HuH-7 (cell line): ENCODE measurements around the gene RHBG.

Source experiments
- DNase-seq: peaks from one replicate; pipeline ENCODE4 v3.0.0; 2011; ENCODE audit warnings: low spot score

The RHBG gene

GRCh38 chr1:156386949-156387869 is 18.2 kb downstream of the RHBG start:
- DNase-seq, result no peak

GRCh38 chr1:156387870-156388173 is 18.8 kb downstream of the RHBG start:
- DNase-seq, result no peak

- DNase-seq, result peak; percentile 55
These were observed 19.4 kb downstream of the RHBG start for GRCh38 chr1:156388174-156389137.

DNA sequence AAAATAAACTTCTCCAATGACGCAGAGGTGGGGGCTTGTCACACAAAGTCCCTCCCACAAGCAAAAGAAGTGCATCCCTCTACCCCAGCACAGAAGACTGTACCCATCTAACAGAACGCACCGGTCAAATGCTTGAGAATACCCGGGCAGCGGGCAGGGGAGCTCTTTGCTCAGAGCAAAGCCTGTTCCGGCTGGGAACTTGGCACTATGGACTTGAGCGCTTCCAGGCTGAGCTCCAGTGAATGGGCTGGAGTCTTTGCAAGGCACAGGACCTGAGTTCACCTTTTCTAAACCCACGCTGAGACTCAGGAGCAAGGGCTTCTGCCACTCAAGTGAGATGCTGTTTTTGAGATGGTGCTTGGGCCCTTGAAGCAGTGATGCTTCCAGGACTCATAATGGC is 20.3 kb downstream of the RHBG start:
- DNase-seq, result no peak

GRCh38 chr1:156390469-156391365 is 21.7 kb downstream of the RHBG start:
- no peak for DNase-seq

- no peak for DNase-seq
These were observed 22.3 kb downstream of the RHBG start for GRCh38 chr1:156391366-156391677.

- DNase-seq, result no peak
These were observed 22.7 kb downstream of the RHBG start for GRCh38 chr1:156391701-156392100.

DNA sequence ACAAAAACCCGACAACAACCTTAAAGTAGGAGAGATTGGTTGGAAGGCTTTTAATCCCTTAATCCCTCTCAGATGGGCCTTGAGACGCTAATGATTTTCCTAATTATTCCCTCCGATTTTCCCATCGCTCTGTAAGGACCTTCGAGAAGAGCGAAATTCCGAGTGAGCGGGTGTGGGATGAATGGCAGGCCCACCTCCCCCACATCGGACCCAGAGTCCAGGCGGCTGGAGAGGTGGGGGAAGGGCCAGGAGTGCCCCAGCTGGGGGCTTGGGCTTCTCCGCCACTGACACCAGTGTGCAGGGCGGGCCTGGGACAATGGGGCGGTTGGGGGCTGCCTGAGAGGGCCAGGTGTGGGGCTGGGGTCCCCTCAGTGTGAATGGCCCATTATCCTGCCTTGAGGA is 23.4 kb downstream of the RHBG start:
- DNase-seq, result no peak

GRCh38 chr1:156393095-156393494 is 24.1 kb downstream of the RHBG start:
- no peak for DNase-seq

- DNase-seq, result no peak
These were observed 25.1 kb downstream of the RHBG start for GRCh38 chr1:156394082-156394481.

DNA sequence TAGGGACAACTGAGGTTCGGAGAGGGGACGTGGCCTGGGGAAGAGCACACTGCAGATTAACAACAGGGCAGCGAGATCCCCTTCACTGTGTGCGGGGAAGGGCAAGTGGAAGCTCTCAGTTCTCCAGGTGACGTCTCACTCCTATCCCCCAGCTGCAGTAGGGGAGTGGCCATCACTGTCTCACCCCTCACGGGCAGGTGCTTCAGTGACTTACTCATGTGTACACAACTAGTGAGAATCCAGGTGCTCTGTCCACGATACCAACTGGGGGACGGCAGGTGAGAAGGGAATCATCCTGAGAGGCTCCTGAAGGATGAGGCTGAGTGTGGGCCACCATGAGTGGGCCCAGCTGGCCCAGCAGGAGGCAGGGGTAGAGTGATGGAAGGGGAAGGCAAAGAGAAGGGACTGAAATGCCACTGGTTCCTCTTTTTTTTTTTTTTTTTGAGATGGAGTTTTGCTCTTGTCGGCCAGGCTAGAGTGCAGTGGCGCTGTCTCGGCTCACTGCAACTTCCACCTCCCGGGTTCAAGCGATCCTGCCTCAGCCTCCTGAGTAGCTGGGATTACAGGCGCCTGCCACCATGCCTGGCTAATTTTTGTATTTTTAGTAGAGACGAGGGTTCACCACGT is 25.9 kb downstream of the RHBG start:
- no peak for DNase-seq

DNA sequence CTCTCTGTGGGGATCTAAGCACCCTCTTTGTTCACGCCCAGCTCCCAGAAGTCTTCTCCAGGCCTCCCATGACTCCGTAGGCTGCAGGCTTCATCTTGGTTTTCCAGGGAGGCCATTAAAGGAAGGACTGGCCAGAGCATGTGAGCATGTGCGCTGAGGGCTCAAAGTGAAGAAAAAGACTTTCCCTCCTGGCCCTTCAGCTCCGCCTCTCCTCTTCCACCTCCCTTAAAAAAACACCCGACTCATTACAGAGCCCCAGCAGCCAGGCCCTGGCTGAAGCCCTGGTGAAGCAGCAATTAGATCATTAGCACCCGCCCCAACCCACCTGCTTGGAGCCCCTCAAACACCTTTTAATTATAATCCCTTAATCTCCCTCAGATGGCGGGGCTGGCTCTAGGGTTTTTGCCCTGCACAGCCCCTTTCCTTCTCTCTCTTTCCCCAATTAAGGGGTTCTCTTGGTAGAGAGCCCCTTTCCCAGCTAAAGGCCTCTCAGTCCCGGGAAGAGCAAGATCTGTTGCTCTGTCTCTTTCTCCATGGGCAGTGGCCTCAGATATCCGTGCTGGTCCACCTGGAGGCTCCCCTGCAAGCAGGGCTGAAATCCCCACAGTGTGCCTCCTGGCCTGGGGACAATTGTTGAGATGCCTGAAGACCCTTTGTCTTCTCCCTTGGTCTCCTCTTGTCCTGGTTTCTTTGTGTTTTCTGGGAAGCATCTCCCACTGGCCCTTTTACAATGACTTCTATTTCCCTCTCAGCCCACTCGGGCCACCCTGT is 30.5 kb downstream of the RHBG start:
- DNase-seq, result no peak

DNA sequence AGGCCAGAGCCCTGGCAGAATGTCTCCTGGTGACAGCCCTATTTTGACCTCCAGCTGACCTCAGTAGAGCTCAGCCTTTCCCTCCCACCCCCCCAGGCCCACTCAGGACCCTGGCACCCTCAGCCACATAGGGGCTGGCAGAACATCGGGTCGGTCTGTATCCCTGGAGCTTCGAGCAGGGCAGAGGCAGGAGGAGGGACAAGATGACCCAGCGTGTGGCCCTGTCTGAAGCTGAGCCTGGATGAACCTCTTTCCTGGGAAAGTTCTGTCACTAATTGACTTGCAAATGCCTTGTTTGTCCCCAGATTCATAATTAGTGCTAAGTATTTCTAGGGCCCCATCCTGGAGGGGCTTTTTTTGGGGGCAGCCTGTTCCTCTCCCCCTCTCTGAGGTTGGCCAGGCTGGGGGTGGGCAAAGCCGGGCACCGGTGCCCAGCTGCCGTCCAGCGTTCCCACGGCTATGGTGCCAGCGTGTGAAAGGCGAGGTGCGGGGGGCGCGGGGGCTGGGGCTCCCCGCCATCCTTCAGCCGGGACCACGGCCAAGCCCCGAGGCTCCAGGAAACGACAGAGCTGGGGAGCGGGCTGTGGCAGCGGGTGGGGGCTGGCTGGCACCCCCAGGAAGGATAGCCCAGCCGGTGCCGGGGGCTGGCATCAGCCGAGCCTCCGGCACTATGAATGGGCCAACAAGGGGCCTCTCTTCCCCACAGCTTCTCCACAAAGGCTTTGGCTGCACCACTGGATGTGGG is 31.4 kb downstream of the RHBG start:
- no peak for DNase-seq

DNA sequence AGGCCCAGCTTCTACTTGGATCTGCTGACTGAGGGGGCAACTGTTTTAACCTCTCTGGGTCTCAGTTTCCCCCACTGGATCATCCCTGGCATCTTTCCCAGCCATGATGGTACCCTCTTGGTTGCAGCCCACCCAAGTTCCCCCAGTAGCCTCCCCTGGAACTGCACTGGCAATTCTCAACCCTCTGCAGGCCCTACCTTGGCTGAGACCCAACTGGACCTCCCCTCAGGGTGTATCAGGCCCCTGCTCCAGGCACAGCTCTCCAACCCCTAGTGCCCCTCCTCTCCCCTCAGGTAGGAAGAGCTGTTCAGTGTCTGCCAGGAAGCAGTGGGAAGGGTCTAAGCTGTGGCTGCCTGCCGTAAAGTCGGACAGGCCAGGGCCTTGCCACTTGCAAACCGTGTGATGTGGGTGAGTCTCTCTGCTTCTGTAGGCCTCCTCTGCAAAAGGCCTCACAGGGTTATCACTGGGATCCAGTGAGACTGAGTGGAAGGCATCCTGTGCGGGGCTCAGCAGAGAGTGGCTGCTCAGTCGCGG is 32.1 kb downstream of the RHBG start:
- DNase-seq, result no peak

DNA sequence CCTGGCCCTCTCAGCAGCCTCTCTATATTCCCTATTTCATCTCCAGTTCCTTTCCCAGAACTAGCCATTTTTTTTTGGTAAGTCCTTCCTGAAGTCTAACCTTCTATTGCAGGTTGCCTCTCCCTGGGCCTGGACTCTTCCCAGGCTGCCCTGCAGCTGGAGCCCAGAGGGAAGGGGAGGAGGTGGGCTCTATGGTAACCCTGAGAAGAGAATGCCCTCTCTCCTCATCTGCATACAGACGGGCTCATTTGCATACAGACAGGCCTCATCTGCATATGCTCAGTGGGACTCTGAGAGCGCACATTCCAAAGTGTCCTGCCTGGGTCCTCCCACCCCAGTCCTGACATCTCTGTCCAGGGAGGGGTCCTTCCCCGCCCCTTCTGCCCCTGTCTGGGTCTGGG is 32.7 kb downstream of the RHBG start:
- DNase-seq, result no peak

- no peak for DNase-seq
These were observed 33.5 kb downstream of the RHBG start for GRCh38 chr1:156402331-156403020.

DNA sequence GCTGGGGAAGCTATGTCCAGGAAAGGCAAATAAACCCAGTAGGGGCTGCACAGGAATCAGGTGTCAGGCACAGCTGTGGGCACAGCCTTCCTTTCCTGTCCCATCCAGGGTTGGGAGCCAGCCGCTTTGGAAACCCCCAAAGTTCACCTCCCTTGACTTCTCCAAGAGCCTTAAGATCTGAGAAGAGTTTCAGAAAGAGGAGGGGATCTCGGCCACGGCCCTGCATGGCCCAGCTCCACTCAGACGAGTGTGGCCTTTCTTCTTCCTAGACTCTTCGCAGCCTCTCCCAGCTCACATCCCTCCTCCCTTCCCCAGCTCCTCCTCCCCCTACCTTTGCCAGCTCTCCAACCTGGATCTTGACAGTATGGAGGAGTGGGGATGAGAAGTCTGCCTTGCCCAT is 36.7 kb downstream of the RHBG start:
- no peak for DNase-seq

DNA sequence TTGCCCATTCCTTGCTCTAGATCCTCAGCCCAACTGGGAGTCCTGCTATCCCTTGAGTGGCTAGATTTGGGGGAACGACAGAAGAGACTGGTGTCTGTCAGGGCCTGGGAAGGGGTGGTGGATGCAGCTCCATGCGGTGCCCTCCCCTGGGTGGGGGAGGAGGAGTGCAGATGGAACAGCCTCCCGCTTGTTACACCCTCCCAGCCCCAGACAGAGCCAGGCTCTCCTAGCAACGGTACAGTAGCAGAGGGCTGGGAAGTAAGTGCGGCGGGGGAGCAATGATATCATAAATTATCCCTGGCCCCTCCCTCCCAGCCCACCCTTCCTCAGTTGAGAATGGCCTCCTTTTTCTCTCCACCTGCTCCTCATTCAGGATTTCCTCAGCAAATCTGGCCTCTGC is 37.2 kb downstream of the RHBG start:
- no peak for DNase-seq

DNA sequence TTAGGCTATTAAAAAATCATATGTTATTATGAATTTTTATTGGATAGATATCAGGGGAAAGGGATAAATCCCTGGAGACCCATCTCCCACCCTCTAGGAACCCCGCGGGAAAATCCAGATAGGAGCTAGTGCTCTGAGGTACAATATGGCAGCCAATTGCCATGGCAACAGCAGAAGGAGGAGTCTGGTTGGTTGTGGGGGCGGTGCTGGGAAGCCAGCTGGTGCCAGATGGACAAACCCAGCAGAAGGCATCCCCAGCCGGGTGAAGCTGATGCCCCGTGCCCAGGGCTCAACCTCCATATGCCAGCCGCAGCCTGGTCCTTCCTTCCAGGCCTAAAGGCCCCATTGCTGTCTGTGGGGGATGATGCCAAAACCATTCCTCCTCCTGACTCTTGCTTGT is 38.3 kb downstream of the RHBG start:
- DNase-seq, result no peak
